VCaP (cell line): ENCODE measurements around the gene CYB5B.

Experiments used
- H3K27ac ChIP-seq: fragments of 450-650 bp; 2 replicates; pipeline ENCODE4 v1.5.1; 2017
- CTCF ChIP-seq: fragments of 450-650 bp; conservative IDR thresholded peaks from 2 replicates; pipeline ENCODE4 v1.5.1; 2017; ENCODE audit warnings: mild to moderate bottlenecking, moderate library complexity

Gene CYB5B

GRCh38 chr16:69463876-69464275 is 39.5 kb downstream of the CYB5B start:
- no peak for TF ChIP-seq CTCF
- peak overlapping the region; percentile 63; the same call in 1 of the 2 replicates for H3K27ac ChIP-seq

GRCh38 chr16:69465083-69465721 is 40.8 kb downstream of the CYB5B start:
- peak overlapping the region; percentile 63 for H3K27ac ChIP-seq
- TF ChIP-seq CTCF, result peak; percentile 35

GRCh38 chr16:69465881-69466280 is 41.5 kb downstream of the CYB5B start:
- peak overlapping the region; percentile 63 for H3K27ac ChIP-seq

GRCh38 chr16:69466547-69466946 is 42.1 kb downstream of the CYB5B start:
- no peak for TF ChIP-seq CTCF
- peak overlapping the region; percentile 63 for H3K27ac ChIP-seq

More at GRCh38 chr16:69465881-69466280, 41.5 kb downstream of the CYB5B start:
- no peak for TF ChIP-seq CTCF

- H3K27ac ChIP-seq, result peak overlapping the region; percentile 63
Observed at GRCh38 chr16:69467080-69467479, 42.7 kb downstream of the CYB5B start.

GRCh38 chr16:69467531-69468204 is 43.2 kb downstream of the CYB5B start:
- H3K27ac ChIP-seq, result peak overlapping the region; percentile 63
- no peak for TF ChIP-seq CTCF

More at GRCh38 chr16:69467080-69467479, 42.7 kb downstream of the CYB5B start:
- TF ChIP-seq CTCF, result no peak

- TF ChIP-seq CTCF, result no peak
- H3K27ac ChIP-seq, result no peak overlapping the region
Observed at GRCh38 chr16:69469807-69470561, 45.6 kb downstream of the CYB5B start.
